ENCODE results near the gene LMF2.

The LMF2 gene

DNA sequence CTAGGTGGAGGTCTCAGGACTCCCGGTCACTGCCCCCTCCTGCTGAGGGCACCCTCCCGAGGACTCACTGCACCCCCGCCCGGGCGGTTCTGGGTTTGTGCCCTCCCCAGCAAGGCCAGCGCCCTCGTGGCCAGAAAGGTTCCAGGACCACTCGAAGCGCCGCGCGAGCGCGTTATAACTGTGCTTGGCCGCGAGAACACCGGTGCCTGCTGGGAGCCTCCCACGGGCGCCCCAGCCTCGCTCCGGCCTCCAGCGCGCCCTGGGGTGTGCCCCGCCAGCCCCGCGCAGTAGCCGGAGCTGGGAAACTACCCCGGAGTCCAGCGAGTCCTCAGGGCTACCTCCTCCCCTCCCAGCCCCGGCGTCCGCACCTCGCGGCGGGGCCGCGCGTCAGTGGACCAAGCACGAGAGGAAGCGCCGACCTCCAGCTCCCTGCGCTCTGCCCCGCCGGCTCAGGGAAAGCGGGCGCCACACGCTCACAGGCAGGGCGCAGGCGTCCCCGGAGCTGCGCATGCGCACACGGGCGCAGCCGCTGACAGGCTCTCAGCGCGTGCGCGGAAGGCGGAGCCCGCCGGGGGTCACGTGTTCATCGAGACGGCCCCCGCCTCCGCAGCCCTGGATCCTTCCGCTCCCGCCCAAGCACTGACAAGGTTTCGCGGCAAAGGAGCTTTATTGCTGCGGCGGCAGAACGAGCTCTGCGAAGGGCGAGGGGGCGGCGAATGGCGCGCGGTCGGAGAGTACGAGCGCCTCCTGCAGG is 17.8 kb upstream of the LMF2 start, which contains the start of gene SCO2:
SCO2 (minus strand) TSS at position 495 of the 754 bp plus-strand sequence. CDS start 1,187 bp downstream, outside the sequence.
- TF ChIP-seq, protein P1, sequence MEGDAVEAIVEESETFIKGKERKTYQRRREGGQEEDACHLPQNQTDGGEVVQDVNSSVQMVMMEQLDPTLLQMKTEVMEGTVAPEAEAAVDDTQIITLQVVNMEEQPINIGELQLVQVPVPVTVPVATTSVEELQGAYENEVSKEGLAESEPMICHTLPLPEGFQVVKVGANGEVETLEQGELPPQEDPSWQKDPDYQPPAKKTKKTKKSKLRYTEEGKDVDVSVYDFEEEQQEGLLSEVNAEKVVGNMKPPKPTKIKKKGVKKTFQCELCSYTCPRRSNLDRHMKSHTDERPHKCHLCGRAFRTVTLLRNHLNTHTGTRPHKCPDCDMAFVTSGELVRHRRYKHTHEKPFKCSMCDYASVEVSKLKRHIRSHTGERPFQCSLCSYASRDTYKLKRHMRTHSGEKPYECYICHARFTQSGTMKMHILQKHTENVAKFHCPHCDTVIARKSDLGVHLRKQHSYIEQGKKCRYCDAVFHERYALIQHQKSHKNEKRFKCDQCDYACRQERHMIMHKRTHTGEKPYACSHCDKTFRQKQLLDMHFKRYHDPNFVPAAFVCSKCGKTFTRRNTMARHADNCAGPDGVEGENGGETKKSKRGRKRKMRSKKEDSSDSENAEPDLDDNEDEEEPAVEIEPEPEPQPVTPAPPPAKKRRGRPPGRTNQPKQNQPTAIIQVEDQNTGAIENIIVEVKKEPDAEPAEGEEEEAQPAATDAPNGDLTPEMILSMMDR (IDR thresholded peaks at IDR 0.05; ENCODE audit: low read length, missing control alignments), result no peak
- DNase-seq (ENCODE audit: low read depth), result peak; percentile 98
- peak within 1 kb of the TSS; percentile 74 for H3K4me3 ChIP-seq (replicated peaks; ENCODE audit: low read depth, low read length)

DNA sequence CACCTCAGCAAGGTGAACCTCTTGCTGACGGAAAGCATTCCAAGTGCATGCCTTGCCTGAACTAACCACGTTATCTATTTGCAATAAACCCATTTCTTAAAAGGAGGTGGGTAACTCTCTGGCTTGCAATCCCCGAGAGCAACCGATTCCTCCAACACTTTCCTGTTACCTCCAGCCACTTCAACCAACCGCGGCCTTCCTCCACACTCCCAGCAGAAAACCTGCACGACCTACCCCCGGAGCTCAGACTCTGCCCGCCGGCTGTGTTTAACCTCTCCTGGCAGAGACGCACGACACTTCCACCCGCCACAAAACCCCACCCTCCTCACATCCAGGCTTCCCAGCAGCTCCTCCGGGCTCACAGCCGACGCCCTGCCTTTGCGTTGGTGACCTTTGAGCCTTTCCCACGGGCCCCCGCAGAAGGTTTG is 17.2 kb upstream of the LMF2 start:
- TF ChIP-seq, protein P1 (IDR thresholded peaks at IDR 0.05; ENCODE audit: low read length, missing control alignments), result no peak
- no peak for DNase-seq (ENCODE audit: low read depth)
- H3K4me3 ChIP-seq (replicated peaks; ENCODE audit: low read depth, low read length), result peak overlapping the region; percentile 74

DNA sequence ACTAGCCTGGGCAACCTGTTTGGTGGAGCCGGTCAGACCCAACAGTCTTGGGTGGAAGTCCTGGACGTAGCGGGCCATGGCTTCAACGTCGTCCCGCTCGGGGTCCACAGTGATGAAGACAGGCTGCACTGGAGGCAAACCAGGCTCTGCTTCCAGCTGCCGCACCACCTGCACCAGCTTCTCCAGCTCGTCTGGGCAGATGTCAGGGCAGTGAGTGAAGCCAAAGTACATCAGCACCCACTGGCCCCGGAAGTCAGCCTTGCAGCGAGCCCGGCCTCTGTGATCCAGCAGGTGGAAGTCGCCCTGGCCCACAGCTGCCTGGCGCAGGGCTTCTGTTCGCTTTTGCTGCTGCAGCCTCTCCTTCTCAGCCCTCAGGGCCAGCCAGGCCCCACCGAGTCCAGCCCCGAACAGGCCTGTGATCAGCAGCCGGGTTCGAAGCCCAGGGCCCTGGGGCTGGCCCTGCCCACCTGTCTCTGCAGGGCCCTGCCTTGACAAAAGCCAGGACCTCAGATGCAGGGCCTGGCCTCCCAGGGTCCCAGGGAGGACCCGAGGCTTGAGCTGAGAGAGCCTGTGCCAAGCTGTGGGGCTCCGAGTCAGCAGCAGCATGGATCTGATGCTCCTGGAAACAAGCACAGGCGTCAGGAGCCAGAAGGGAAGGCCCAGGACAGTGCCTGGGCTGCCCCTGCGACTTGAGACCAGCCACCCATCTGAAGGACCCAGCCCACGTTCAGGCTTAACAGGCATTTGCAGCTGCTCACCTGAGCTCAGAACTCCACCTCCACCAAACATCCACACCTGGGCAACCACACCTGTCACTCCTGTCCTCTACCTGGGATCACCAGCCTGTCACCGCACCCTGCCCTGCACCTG is 16.5 kb upstream of the LMF2 start:
- TF ChIP-seq, protein P1 (IDR thresholded peaks at IDR 0.05; ENCODE audit: low read length, missing control alignments), result no peak
- H3K4me3 ChIP-seq (replicated peaks; ENCODE audit: low read depth, low read length), result peak overlapping the region; percentile 74
- no peak for DNase-seq (ENCODE audit: low read depth)

DNA sequence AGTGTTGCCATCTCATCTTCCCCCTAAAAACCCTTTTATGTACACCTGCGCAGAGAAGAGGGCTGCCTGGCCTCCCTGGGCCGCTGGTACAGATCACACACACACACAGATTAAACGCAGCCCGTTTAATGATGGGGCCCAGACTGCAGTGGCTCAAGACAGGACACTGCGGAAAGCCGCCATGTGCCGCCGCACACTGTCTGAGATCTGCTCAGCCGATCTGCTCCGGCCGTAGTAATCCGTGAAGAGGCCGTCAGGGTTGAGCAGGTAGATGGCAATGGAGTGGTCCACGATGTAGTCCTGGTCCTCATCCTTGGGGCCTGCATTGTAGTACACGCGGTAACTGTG is 15.9 kb upstream of the LMF2 start:
- TF ChIP-seq, protein P1 (IDR thresholded peaks at IDR 0.05; ENCODE audit: low read length, missing control alignments), result no peak
- DNase-seq (ENCODE audit: low read depth), result no peak
- H3K4me3 ChIP-seq (replicated peaks; ENCODE audit: low read depth, low read length), result no peak overlapping the region

DNA sequence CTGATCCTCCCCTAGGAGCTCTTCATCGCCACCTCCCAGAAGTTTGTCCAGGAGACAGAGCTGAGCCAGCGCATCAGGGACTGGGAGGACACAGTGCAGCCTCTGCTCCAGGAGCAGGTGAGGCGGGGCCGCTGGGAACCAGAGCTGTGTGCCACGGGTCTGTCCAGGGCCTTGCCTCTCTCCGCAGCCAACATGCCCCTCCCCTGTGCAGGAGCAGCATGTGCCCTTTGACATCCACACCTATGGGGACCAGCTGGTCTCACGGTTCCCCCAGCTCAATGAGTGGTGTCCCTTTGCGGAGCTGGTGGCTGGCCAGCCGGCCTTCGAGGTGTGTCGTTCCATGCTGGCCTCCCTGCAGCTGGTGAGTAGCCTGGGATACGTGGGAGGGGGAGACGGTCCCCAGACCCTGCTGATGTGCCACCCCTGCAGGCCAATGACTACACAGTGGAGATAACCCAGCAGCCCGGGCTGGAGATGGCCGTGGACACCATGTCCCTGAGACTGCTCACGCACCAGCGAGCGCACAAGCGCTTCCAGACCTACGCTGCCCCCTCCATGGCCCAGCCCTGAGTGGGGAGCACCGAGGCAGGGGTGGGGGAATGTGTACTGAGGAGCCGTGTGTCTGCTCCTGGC is 15.4 kb upstream of the LMF2 start:
- H3K4me3 ChIP-seq (replicated peaks; ENCODE audit: low read depth, low read length), result no peak overlapping the region
- TF ChIP-seq, protein P1 (IDR thresholded peaks at IDR 0.05; ENCODE audit: low read length, missing control alignments), result no peak
- DNase-seq (ENCODE audit: low read depth), result no peak

DNA sequence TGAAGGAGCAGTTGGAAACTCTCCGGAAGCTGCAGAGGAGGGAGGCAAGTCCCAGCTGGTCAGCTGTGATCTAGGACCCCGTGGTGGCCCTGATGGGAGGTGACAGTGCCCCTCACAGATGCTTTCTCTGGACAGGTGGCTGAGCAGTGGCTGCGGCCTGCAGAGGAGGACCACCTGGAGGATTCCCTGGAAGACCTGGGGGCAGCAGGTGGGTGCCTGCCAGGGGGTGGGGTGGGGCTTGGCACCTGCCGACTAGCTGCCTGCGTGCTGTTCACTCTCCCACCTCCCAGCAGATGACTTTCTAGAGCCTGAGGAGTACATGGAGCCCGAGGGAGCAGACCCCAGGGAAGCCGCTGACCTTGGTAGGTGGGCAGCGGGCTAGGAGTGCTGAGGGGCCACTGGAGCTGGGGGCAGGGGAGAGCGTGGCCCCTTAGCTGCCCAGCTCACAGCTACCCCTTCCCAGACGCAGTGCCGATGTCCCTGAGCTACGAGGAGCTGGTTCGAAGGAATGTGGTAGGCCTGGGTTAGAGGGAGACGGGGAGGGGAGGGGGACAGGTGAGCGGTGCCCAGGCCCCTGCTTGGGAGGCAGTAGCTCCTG is 14.8 kb upstream of the LMF2 start:
- no peak overlapping the region for H3K4me3 ChIP-seq (replicated peaks; ENCODE audit: low read depth, low read length)
- no peak for DNase-seq (ENCODE audit: low read depth)
- TF ChIP-seq, protein P1 (IDR thresholded peaks at IDR 0.05; ENCODE audit: low read length, missing control alignments), result no peak
